ENCODE measurements around the gene GRAP.

GRCh38 chr17:19018600-19018950, 28.2 kb downstream of the GRAP start:
- TF ChIP-seq EZH2 (IDR thresholded peaks at IDR 0.05; ENCODE audit: borderline replicate concordance, low read depth, low read length), result no peak
- TF ChIP-seq STAT5B (CRISPR knock-in tag; IDR thresholded peaks at IDR 0.05), result no peak

All from K562 (cell line).